ENCODE results near the gene PPRC1. TPM values are rescaled to one million over a fixed set of nuclear protein-coding genes. Genes with fewer than 3 reads are reported as not detected.

Gene PPRC1
- total RNA-seq, 2 experiments from 2014 or later: 32.5 to 35.8 TPM

DNA sequence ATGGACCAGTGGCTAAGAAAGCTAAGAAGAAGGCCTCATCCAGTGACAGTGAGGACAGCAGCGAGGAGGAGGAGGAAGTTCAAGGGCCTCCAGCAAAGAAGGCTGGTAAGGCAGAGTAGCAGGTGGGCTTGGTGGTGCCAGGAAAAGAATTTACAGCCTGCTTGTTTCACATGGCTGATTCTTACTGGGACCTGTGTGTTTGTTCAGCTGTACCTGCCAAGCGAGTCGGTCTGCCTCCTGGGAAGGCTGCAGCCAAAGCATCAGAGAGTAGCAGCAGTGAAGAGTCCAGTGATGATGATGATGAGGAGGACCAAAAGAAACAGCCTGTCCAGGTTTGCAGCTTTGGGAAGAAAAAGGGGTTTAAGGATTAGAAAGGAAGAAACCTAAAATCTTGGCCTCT lies 24.4 kb downstream of the PPRC1 start:
- H3K4me3 Mint-ChIP-seq: no peak overlapping the region
- H3K27me3 Mint-ChIP-seq: no peaks in the 10 kb centered on the region
- H3K9me3 Mint-ChIP-seq: no peaks in the 10 kb centered on the region
- H3K27ac Mint-ChIP-seq: no peak overlapping the region
- no peak for DNase-seq
- ChIA-PET CTCF (interaction anchor here (0.5 to 2.1 kb wide), 4 partner anchors 12 to 317 kb away, joined by 3 to 12 read pairs (median 4); no protein-coding TSS in a partner anchor), POLR2A (interaction anchor here (0.6 to 1.8 kb wide), 6 partner anchors 12 to 576 kb away, joined by 3 to 6 read pairs (median 3); no protein-coding TSS in a partner anchor)
- peaks cover 46% of the 10 kb centered on the region for H3K4me1 Mint-ChIP-seq
- H3K36me3 Mint-ChIP-seq (ENCODE audit: low read depth): peaks cover 73% of the 10 kb centered on the region

DNA sequence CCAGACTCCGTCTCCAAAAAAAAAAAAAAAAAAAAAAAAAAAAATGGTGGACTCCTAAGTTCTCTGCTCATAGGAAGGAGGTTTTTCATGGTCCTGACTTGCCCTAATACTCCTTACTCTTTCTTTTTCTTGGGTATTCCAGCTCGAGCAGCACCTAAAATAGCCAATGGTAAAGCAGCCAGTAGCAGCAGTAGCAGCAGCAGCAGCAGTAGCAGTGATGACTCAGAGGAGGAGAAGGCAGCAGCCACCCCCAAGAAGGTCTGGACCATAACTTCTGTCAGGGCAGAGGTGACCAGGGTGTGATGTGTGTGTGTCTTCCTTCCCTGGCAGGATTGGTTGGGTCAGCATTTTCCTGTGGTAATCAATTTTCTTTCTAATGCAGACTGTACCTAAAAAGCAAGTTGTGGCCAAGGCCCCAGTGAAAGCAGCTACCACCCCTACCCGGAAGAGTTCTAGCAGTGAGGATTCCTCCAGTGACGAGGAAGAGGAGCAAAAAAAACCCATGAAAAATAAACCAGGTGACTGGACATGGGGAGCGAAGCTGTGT lies 26.3 kb downstream of the PPRC1 start:
- no peak for DNase-seq
- H3K9me3 Mint-ChIP-seq: no peaks in the 10 kb centered on the region
- no peaks in the 10 kb centered on the region for H3K27me3 Mint-ChIP-seq
- POLR2A ChIA-PET: no interaction called here
- peaks cover 84% of the 10 kb centered on the region for H3K36me3 Mint-ChIP-seq (ENCODE audit: low read depth)
- no peak overlapping the region for H3K27ac Mint-ChIP-seq
- CTCF ChIA-PET: interaction anchor here (1.4 to 2.1 kb wide), 3 partner anchors 10 to 72 kb away, joined by 5 to 16 read pairs (median 12); no protein-coding TSS in a partner anchor
- H3K4me3 Mint-ChIP-seq: no peak overlapping the region
- peaks cover 34% of the 10 kb centered on the region for H3K4me1 Mint-ChIP-seq

DNA sequence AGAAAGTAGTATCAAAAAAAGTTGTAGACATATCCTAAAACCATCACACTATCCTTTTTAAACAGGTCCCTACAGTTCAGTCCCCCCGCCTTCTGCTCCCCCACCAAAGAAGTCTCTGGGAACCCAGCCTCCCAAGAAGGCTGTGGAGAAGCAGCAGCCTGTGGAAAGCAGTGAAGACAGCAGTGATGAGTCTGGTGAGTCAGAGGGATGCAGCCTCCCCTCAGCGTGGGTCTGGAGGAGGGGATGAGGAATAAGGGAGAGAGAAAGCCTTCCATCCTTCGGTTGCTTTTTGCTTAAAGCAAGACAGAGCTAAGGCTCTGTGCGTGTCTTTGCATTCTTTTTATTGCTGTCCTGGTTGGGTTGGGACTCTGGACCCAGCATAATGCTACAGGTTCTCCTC lies 27.0 kb downstream of the PPRC1 start:
- no peak for DNase-seq
- no peaks in the 10 kb centered on the region for H3K27me3 Mint-ChIP-seq
- H3K27ac Mint-ChIP-seq: no peak overlapping the region
- H3K4me3 Mint-ChIP-seq: no peak overlapping the region
- H3K36me3 Mint-ChIP-seq (ENCODE audit: low read depth): peaks cover 80% of the 10 kb centered on the region
- CTCF ChIA-PET: interaction anchor here (1.4 to 2.1 kb wide), 2 partner anchors 10 to 72 kb away, joined by 5 to 16 read pairs; no protein-coding TSS in a partner anchor
- POLR2A ChIA-PET: interaction anchor here (1.1 to 1.3 kb wide), 2 partner anchors 9 to 25 kb away, joined by 4 to 7 read pairs; no protein-coding TSS in a partner anchor
- peaks cover 28% of the 10 kb centered on the region for H3K4me1 Mint-ChIP-seq
- H3K9me3 Mint-ChIP-seq: no peaks in the 10 kb centered on the region

DNA sequence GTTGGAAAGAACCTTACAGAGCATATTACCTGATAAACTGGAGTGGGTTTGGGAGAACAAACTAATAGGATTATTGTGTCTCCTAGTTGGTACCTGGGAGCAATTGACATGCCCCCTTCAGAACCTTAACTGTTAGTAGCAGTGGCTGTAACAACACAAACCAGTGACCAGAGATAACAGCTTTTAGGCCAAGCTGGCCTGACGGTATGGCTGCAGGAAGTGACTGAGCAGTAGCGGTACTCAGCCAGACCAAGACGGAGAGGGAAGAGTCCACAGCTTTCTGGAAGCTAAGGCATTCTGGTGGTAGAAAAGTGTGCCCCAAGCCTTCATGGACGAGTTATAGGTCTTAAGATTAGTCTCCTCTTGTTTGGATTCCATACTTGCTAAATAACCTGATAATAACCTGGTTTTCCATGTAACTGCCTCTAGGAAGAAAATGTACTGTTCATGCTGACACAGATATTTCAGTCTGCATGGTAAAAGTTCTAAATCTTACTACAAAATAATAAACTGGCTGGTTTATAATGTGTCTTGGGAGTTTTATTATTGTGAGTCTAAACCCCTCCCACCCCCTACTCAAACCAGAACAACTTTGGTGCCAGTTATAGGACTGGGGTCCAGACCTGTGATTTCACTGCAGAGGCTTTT lies 30.6 kb downstream of the PPRC1 start:
- Mint-ChIP-seq H3K9me3 (no peaks in the 10 kb centered on the region), H3K36me3 (ENCODE audit: low read depth) (peaks cover 49% of the 10 kb centered on the region), H3K4me1 (peaks cover 10% of the 10 kb centered on the region), H3K27me3 (no peaks in the 10 kb centered on the region), H3K4me3 (no peak overlapping the region), H3K27ac (no peak overlapping the region)
- no peak for DNase-seq
- ChIA-PET POLR2A (interaction anchor here (0.6 kb wide), 1 partner anchor 9 kb away, joined by 3 read pairs; no protein-coding TSS in a partner anchor), CTCF (no interaction called here)

DNA sequence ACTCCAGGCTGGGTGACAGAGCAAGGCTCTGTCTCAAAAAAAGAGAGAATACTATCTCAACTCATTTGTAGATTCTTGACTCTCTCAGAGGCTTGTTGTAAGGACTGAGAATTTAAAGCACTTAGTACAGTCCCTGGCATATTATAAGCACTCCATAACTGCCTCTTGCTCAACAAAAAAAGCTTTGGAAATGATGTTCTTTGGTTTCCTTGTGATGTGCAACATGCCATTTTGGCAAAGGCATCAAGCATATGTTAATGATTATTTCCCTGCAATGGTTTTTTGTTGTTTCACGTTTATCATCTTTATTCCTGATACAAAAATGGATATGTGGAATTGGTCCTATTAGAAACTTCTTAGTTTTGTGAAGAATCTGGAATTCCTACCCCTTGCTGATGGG lies 35.0 kb downstream of the PPRC1 start:
- CTCF ChIA-PET: interaction anchor here (3.1 to 7.8 kb wide), 4 partner anchors 21 to 184 kb away, joined by 32 to 93 read pairs (median 62); partner anchors contain the start of gene ELOVL3
- Mint-ChIP-seq H3K4me3 (no peak overlapping the region), H3K4me1 (peaks cover 23% of the 10 kb centered on the region), H3K36me3 (ENCODE audit: low read depth) (peaks cover 11% of the 10 kb centered on the region), H3K9me3 (no peaks in the 10 kb centered on the region), H3K27me3 (peaks cover 4% of the 10 kb centered on the region), H3K27ac (no peak overlapping the region)
- DNase-seq: no peak
- POLR2A ChIA-PET: interaction anchor here (0.7 to 2.3 kb wide), 2 partner anchors 15 to 17 kb away, joined by 3 to 10 read pairs; partner anchors contain the start of gene NOLC1

DNA sequence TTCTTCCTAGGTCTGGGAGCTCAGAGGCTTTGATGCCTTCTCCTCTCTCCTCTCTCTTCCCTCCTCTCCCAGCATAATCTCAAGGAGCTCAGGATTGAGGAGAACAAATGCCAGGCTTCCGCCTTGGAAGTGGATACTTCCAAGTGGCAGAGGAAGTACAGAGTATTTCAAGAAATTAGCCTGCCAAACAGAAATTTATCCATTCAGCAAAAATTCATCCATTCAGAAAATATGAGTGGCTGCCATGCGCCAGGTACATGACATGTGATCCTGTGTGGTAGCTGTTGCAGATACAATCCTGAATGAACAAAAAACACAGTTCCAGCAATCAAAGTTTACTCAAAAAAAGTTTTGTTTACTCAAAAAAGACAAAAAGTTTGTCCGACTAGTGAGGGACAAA lies 37.8 kb downstream of the PPRC1 start:
- Mint-ChIP-seq H3K4me3 (no peak overlapping the region), H3K9me3 (no peaks in the 10 kb centered on the region), H3K27ac (no peak overlapping the region), H3K27me3 (peaks cover 5% of the 10 kb centered on the region), H3K36me3 (ENCODE audit: low read depth) (no peaks in the 10 kb centered on the region), H3K4me1 (peaks cover 20% of the 10 kb centered on the region)
- no peak for DNase-seq
- CTCF ChIA-PET: interaction anchor here (0.5 to 7.8 kb wide), 13 partner anchors 10 to 413 kb away, joined by 3 to 93 read pairs (median 11); partner anchors contain the start of genes ELOVL3 and PPRC1
- POLR2A ChIA-PET: interaction anchor here (0.7 to 2.8 kb wide), 5 partner anchors 18 to 228 kb away, joined by 3 to 12 read pairs (median 3); partner anchors contain the start of gene NOLC1

DNA sequence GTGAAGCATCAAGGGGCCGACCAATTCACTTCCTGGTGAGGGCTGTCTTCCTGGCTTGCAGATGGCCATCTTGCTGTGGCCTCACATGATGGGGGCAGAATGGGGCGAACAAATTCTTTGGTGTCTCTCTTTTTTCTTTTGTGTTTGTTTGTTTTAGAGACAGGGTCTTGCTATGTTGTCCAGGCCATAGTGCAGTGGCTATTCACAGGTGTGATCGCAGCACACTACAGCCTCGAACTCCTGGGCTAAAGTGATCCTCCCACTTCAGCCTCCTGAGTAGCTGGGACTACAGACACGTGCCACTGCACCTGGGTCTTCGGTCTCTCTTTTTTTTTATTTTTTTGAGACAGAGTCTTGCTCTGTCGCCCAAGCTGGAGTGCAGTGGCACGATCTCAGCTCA lies 39.4 kb downstream of the PPRC1 start:
- Mint-ChIP-seq H3K9me3 (no peaks in the 10 kb centered on the region), H3K27ac (no peak overlapping the region), H3K4me1 (peaks cover 13% of the 10 kb centered on the region), H3K27me3 (peaks cover 5% of the 10 kb centered on the region), H3K36me3 (ENCODE audit: low read depth) (no peaks in the 10 kb centered on the region), H3K4me3 (no peak overlapping the region)
- DNase-seq: no peak
- CTCF ChIA-PET: interaction anchor here (0.6 to 7.8 kb wide), 2 partner anchors 58 to 151 kb away, joined by 4 to 90 read pairs; no protein-coding TSS in a partner anchor
- POLR2A ChIA-PET: no interaction called here

DNA sequence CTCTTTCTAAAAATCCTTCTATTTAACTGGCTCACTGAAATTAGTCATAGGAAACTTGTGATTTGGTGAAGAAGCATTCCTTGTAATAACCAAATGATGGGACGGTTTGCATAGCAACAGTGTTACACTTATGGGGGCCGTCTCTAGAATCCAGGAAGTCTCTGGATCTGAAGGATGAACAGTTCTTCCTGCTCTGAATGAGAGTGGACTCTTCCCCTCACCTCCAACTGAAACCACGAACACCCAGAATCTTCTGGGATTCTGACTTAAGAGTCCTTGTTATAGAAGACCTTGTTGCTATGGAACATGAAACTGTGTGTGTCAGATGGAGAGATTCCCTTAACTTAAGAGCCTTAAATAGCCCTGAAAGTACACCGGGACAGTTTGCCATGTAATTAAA lies 42.6 kb downstream of the PPRC1 start:
- H3K27ac Mint-ChIP-seq: no peak overlapping the region
- H3K9me3 Mint-ChIP-seq: no peaks in the 10 kb centered on the region
- CTCF ChIA-PET: interaction anchor here (1.0 kb wide), 1 partner anchor 408 kb away, joined by 3 read pairs; no protein-coding TSS in a partner anchor

DNA sequence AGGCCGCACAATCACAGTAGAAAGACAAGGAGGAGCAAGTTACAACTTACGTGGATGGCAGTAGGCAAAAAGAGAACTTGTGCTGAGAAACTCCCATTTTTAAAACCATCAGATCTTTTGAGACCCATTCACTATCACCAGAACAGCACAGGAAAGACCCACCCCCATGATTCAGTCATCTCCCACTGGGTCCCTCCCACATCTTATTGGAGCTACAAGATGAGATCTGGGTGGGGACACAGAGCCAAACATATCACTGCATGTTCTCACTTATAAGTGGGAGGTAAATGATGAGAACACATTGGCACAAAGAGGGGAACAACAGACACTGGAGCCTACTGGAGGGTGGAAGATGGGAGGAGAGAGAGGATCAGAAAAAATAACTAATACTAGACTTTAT lies 51.8 kb downstream of the PPRC1 start:
- H3K4me3 Mint-ChIP-seq: no peak overlapping the region
- H3K36me3 Mint-ChIP-seq (ENCODE audit: low read depth): peaks cover 5% of the 10 kb centered on the region
- H3K4me1 Mint-ChIP-seq: peaks cover 14% of the 10 kb centered on the region
- ChIA-PET CTCF (interaction anchor here (2.0 kb wide), 1 partner anchor 15 kb away, joined by 6 read pairs; no protein-coding TSS in a partner anchor), POLR2A (no interaction called here)
- H3K9me3 Mint-ChIP-seq: peaks cover 13% of the 10 kb centered on the region
- no peak overlapping the region for H3K27ac Mint-ChIP-seq
- H3K27me3 Mint-ChIP-seq: peaks cover 7% of the 10 kb centered on the region
- no peak for DNase-seq

More for the DNA sequence above, 42.6 kb downstream of the PPRC1 start:
- peaks cover 12% of the 10 kb centered on the region for H3K27me3 Mint-ChIP-seq
- no peaks in the 10 kb centered on the region for H3K36me3 Mint-ChIP-seq (ENCODE audit: low read depth)
- POLR2A ChIA-PET: no interaction called here
- H3K4me1 Mint-ChIP-seq: peaks cover 2% of the 10 kb centered on the region
- DNase-seq: no peak
- H3K4me3 Mint-ChIP-seq: no peak overlapping the region

DNA sequence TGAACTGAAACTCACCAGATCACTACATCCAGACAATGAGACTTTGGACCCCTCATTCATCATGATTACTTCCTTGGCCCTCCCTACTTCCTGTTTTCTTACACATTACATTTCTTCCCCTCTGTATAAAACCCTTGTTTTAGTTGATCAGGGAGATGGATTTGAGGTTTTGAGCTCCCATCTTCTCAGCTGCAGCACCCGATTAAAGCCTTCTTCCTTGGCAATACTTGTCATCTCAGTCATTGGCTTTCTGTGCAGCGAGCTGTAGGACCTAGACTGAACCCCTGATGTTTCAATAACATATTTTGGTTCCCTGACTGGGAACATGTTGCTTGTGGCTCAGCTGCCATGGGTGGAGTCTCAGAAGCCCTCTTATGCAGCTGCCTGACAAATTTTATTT lies 52.4 kb downstream of the PPRC1 start:
- peaks cover 7% of the 10 kb centered on the region for H3K27me3 Mint-ChIP-seq

DNA sequence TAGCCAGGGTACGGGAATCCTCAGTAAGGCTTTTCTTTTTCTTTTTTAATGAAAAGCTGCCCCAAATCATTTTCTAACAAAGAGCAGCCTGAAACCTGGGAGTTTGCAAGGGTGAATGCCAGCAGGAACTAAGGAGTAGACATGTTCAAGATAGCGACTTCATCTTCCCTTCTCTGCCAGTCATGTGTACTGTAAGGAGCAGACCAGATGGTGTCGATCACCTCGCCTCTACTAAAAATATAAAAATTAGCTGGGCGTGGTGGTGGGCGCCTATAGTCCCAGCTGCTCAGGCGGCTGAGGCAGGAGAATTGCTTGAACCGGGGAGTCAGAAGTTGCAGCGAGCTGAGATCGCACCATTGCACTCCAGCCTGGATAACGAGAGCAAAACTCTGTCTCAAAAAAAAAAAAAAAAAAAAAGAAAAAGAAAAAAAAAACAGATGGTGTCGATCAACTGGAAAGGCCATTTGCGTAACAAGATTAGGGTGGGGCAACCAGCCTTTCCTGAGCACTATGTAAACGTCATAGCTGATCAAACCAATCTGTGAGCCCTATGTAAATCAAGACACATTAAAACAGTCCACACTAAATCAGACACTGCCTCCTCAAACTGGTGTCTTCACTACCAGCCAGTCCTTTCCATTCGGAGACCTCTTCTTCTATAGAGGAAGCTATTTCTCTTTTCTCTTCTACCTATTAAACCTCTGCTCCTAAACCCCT lies 53.1 kb downstream of the PPRC1 start:
- Mint-ChIP-seq H3K4me1 (peaks cover 17% of the 10 kb centered on the region), H3K27ac (no peak overlapping the region), H3K27me3 (peaks cover 5% of the 10 kb centered on the region), H3K36me3 (ENCODE audit: low read depth) (peaks cover 5% of the 10 kb centered on the region), H3K4me3 (no peak overlapping the region), H3K9me3 (peaks cover 13% of the 10 kb centered on the region)
- ChIA-PET CTCF (interaction anchor here (2.0 kb wide), 1 partner anchor 17 kb away, joined by 6 read pairs; no protein-coding TSS in a partner anchor), POLR2A (no interaction called here)
- DNase-seq: no peak

More for the DNA sequence above, 52.4 kb downstream of the PPRC1 start:
- DNase-seq: no peak
- ChIA-PET POLR2A (no interaction called here), CTCF (interaction anchor here (2.0 kb wide), 1 partner anchor 16 kb away, joined by 6 read pairs; no protein-coding TSS in a partner anchor)
- peaks cover 17% of the 10 kb centered on the region for H3K4me1 Mint-ChIP-seq
- H3K4me3 Mint-ChIP-seq: no peak overlapping the region
- H3K36me3 Mint-ChIP-seq (ENCODE audit: low read depth): peaks cover 5% of the 10 kb centered on the region
- no peak overlapping the region for H3K27ac Mint-ChIP-seq
- peaks cover 13% of the 10 kb centered on the region for H3K9me3 Mint-ChIP-seq

DNA sequence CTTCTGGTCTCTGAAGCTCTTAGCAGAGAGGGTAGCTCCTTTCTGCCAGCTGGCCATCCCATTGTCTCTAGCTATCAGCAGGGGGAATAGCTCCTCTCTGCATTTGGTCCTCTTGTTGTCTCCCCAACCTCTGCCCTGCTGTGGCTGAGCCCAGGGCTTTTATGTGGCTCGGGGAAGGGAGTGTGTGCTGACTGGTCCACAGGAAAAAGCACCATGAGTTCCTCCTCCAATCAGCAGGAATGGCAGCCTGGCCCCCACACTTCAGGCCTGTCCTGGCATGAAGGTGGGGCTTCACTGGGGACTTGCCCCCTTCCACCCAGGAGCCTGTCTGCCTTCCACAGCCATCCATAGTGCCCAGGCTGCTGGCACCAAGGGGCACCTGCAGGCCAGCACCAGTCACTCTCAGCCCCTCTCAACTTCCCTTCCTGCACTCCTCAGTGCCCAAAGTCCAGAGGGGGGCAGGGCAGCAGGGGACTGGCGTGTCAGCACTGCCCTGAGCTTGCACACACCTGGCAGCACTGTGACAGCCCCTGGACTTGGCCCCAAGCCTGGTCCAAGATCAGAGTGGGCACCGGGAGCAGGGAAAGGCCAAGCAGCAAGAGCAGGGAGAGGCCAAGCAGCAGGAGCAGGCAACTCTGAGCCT lies 55.6 kb downstream of the PPRC1 start:
- peaks cover 17% of the 10 kb centered on the region for H3K4me1 Mint-ChIP-seq
- peaks cover 5% of the 10 kb centered on the region for H3K27me3 Mint-ChIP-seq
- no peak for DNase-seq
- no peak overlapping the region for H3K4me3 Mint-ChIP-seq
- peaks cover 12% of the 10 kb centered on the region for H3K36me3 Mint-ChIP-seq (ENCODE audit: low read depth)
- POLR2A ChIA-PET: interaction anchor here (0.5 to 2.2 kb wide), 4 partner anchors 19 to 232 kb away, joined by 3 to 12 read pairs (median 4); partner anchors contain the start of gene FBXL15
- CTCF ChIA-PET: interaction anchor here (0.6 to 3.3 kb wide), 6 partner anchors 11 to 42 kb away, joined by 3 to 32 read pairs (median 4); partner anchors contain the start of gene ELOVL3
- peaks cover 28% of the 10 kb centered on the region for H3K9me3 Mint-ChIP-seq
- H3K27ac Mint-ChIP-seq: peak overlapping the region; percentile 78
